BLaER1 (cell line): Measurements from ENCODE around the gene S100A12.

Experiments used
- H3K27ac ChIP-seq: shearing (Covaris generic); formaldehyde crosslinking; 2 replicates; pipeline ENCODE4 v1.8.1; 2022
- H3K27me3 ChIP-seq: shearing (Covaris generic); formaldehyde crosslinking; 2 replicates; pipeline ENCODE4 v1.8.1; 2022
- H3K36me3 ChIP-seq: shearing (Covaris generic); formaldehyde crosslinking; 2 replicates; pipeline ENCODE4 v1.8.1; 2022
- H3K4me1 ChIP-seq: shearing (Covaris generic); formaldehyde crosslinking; 2 replicates; pipeline ENCODE4 v1.8.1; 2022
- H3K4me2 ChIP-seq: shearing (Covaris generic); formaldehyde crosslinking; 2 replicates; pipeline ENCODE4 v1.8.1; 2022
- H3K4me3 ChIP-seq: shearing (Covaris generic); formaldehyde crosslinking; 2 replicates; pipeline ENCODE4 v1.8.1; 2022
- H3K9ac ChIP-seq: shearing (Covaris generic); formaldehyde crosslinking; 2 replicates; pipeline ENCODE4 v1.8.1; 2022
- H3K9me3 ChIP-seq: shearing (Covaris generic); formaldehyde crosslinking; 2 replicates; pipeline ENCODE4 v1.8.1; 2022
- H4K20me1 ChIP-seq: shearing (Covaris generic); formaldehyde crosslinking; 2 replicates; pipeline ENCODE4 v1.8.1; 2022
- Cebpa-rat ChIP-seq: shearing (Covaris generic); IDR thresholded peaks from 2 replicates; pipeline ENCODE4 v1.8.1; 2022

Gene S100A12

DNA sequence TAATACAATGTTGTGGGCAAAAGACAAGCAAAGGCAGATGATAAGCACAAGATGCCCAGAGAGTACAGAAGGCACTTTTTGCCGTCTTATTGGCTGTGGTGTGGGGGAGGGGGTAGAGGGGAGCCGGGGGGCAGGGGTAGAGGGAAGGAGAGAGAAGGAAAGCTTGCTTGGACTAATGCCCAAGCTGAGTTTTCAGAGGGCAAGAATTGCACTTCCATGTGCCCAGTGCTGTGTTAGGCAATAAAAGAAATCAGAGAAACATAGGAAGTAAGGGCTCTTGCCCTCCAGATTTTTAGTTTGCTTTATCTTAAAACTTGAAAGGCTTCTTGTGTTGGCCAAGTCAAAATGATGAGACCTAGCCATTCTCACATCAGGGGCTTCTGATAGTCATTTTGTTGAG, 8.3 kb downstream of the S100A12 start:
- H3K9me3 ChIP-seq: no peaks in the 10 kb centered on the region

DNA sequence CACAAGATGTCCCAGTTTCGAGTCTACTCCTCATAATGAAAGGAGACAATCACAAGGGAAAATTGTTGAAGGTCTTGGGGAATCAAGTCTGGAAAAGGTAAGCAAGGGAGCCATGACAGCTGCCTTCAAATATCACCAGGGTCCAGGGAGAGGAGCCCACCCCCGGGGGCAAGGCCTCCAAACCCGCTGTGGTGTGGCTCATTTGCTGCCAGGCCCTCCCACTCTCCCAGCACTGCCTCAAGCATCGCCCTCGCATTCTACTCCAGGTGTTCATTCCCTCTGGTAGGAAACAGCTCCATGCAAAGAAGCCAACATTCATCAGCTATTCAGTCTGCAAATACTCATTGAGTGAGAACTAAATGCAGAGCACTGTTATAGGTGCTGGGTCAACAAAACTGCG, 9.2 kb downstream of the S100A12 start:
- H3K9me3 ChIP-seq: no peaks in the 10 kb centered on the region
- no peak overlapping the region for H3K4me3 ChIP-seq
- H3K27ac ChIP-seq: no peak overlapping the region
- no peaks in the 10 kb centered on the region for H3K4me1 ChIP-seq
- no peaks in the 10 kb centered on the region for H3K36me3 ChIP-seq
- H3K27me3 ChIP-seq: no peaks in the 10 kb centered on the region
- no peaks in the 10 kb centered on the region for H4K20me1 ChIP-seq
- H3K4me2 ChIP-seq: no peak overlapping the region
- H3K9ac ChIP-seq: no peak overlapping the region
- TF ChIP-seq Cebpa-rat: no peak

More for the DNA sequence above, 8.3 kb downstream of the S100A12 start:
- no peaks in the 10 kb centered on the region for H3K27me3 ChIP-seq
- H3K36me3 ChIP-seq: no peaks in the 10 kb centered on the region
- H3K4me3 ChIP-seq: no peak overlapping the region
- no peak overlapping the region for H3K9ac ChIP-seq
- TF ChIP-seq Cebpa-rat: no peak
- H3K4me2 ChIP-seq: no peak overlapping the region
- no peaks in the 10 kb centered on the region for H4K20me1 ChIP-seq
- no peak overlapping the region for H3K27ac ChIP-seq
- H3K4me1 ChIP-seq: no peaks in the 10 kb centered on the region

DNA sequence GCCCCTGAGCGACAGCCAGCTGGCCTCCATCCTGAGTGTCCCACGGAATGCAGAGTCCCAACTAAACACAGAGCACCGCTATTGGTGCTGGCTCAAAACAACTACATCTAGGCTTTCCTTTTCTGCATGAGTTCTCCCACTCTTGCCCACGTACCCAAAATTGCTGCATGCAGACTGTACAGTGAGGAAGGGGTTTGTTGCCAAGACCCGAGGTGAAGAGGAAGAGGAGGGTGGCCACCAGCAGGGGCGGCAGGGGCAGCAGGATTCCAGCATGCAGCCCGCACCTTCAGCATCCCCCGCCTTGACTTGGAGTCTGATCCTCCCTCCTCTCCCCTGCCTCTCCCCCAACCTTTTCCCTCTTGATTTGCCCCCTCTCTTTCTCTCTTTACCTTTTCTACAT, 9.7 kb downstream of the S100A12 start:
- H3K27me3 ChIP-seq: no peaks in the 10 kb centered on the region
- no peak overlapping the region for H3K4me2 ChIP-seq

DNA sequence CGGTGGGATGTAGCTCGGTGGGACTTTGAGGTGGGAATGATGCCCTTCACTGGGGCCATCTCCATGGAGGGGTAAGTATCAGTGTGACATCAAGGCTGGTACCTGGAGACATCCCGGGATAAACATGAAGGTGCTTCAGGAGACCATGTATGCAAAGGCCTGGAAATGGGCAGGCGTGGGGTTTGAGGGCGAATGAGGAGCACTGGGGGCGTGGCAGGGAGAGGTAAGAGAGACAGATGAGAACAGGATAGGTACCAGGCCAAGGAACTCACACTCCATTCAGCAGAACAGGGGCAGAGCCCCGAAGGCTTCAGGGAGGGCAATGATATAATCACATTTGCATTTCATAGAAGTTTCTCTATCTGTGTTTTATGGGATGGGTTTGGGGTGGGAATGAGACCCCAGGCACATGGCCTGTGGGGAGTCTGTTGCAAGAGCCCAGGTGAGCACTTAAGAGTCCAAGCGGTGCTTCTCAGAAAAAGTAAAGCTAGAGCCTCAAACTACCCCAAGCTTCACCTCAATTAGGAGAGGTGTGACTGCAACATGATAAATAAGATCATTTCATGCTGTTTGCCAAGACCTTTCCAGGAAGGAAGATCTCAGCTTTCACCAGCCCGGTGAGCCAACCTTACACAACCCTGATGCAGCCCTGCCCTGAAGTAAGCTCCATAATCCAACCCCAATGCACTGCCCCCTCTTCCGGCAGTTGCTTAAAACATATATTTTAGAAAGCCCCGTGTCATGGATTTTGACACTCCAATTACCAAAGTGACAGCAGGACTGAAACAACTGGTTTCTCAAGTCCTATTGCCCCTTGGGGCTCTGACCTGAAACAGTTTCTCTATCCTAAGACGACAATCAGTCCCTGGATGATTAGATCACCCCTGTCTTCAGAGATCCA, 10.4 kb downstream of the S100A12 start:
- no peak overlapping the region for H3K4me2 ChIP-seq

More for the DNA sequence above, 9.7 kb downstream of the S100A12 start:
- no peak for TF ChIP-seq Cebpa-rat
- Histone ChIP-seq H4K20me1 (no peaks in the 10 kb centered on the region), H3K4me1 (no peaks in the 10 kb centered on the region), H3K4me3 (no peak overlapping the region), H3K27ac (no peak overlapping the region), H3K9ac (no peak overlapping the region), H3K9me3 (no peaks in the 10 kb centered on the region), H3K36me3 (no peaks in the 10 kb centered on the region)

DNA sequence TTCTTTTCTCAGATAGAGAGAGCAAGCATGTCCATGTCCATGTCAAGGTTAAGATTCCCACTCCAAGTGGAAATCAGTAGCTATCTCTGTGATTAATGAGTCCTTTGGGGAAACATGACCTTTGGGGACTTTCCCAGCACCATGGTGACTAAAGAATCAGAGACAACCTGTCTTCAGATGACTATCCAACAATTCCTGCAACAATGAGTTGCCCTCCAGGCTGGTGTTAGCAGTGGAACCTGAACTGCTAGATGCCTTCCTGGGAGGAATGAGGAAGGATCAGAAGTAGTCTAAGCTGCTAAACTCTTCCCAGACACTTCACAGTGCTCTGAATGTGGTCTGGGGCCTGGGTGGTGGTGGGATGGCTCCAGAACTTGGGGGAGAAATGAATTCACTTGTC, 11.3 kb downstream of the S100A12 start:
- Histone ChIP-seq H3K27me3 (no peaks in the 10 kb centered on the region), H3K27ac (no peak overlapping the region), H3K36me3 (no peaks in the 10 kb centered on the region), H3K4me2 (no peak overlapping the region), H4K20me1 (no peaks in the 10 kb centered on the region), H3K4me1 (0 out of 2 replicates have a peak, but pooled peaks cover 4% of the 10 kb centered on the region), H3K9ac (no peak overlapping the region), H3K9me3 (no peaks in the 10 kb centered on the region), H3K4me3 (no peak overlapping the region)
- TF ChIP-seq Cebpa-rat: no peak

More for the DNA sequence above, 10.4 kb downstream of the S100A12 start:
- Histone ChIP-seq H3K4me3 (no peak overlapping the region), H3K27ac (no peak overlapping the region), H3K9ac (no peak overlapping the region), H3K27me3 (no peaks in the 10 kb centered on the region), H3K4me1 (0 out of 2 replicates have a peak, but pooled peaks cover 3% of the 10 kb centered on the region), H4K20me1 (no peaks in the 10 kb centered on the region), H3K9me3 (no peaks in the 10 kb centered on the region), H3K36me3 (no peaks in the 10 kb centered on the region)
- no peak for TF ChIP-seq Cebpa-rat

DNA sequence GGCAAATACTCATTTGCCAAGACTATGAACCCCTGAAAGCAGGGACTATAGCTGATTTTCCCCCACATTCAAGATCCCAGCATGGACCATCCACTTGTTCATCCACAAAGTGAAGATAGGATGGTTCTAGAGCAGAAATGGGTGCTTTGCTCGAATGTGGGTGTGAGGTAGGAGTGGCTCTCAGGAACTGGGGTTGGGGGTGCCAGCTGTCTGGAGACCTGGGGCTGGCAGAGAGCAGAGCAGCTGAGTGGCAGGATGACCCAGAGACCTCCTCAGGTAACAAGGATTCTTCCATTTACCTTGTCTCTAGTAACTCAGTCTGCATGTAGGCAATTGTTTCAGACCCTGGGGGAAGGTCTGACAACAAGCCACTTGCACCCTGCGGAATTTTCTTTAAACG, 11.8 kb downstream of the S100A12 start:
- Histone ChIP-seq H3K36me3 (no peaks in the 10 kb centered on the region), H3K27me3 (no peaks in the 10 kb centered on the region), H3K9ac (no peak overlapping the region), H3K4me1 (0 out of 2 replicates have a peak, but pooled peaks cover 4% of the 10 kb centered on the region), H3K4me2 (no peak overlapping the region), H3K4me3 (no peak overlapping the region), H4K20me1 (no peaks in the 10 kb centered on the region), H3K9me3 (no peaks in the 10 kb centered on the region), H3K27ac (no peak overlapping the region)
- no peak for TF ChIP-seq Cebpa-rat

DNA sequence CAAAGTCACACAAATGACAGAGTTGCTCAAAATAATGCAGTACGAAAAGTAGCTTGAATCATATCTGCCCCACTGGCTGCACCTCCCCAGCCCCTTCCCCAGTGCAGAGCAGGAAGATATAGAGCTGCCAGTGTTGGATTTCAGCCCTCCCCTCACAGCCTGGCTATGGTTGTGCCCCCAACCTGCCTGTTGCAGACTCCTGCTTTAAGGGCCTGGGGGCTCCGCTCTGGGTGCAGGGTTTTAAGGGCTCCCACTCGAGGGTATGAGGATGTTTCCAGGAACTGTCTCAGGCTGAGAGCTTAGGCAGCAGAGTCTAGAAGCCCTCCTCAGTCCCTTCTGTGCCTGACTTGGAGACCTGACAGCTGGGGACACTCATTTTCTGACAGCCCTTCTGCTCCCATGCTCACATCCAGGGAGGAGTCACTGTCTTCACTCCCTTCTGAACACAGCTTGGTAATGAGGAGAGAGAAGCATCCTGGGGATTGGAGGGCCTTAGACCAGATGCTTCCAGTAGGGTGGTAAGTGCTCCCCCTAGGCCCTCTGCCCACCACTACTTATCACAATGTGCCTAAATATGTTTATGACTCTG, 13.1 kb downstream of the S100A12 start:
- H3K36me3 ChIP-seq: no peaks in the 10 kb centered on the region
- H3K9ac ChIP-seq: no peak overlapping the region
- H3K27me3 ChIP-seq: no peaks in the 10 kb centered on the region
- H3K4me3 ChIP-seq: no peak overlapping the region
- no peaks in the 10 kb centered on the region for H4K20me1 ChIP-seq
- H3K27ac ChIP-seq: no peak overlapping the region
- TF ChIP-seq Cebpa-rat: no peak
- no peaks in the 10 kb centered on the region for H3K9me3 ChIP-seq
- peaks cover 12% of the 10 kb centered on the region for H3K4me1 ChIP-seq
- H3K4me2 ChIP-seq: no peak overlapping the region

DNA sequence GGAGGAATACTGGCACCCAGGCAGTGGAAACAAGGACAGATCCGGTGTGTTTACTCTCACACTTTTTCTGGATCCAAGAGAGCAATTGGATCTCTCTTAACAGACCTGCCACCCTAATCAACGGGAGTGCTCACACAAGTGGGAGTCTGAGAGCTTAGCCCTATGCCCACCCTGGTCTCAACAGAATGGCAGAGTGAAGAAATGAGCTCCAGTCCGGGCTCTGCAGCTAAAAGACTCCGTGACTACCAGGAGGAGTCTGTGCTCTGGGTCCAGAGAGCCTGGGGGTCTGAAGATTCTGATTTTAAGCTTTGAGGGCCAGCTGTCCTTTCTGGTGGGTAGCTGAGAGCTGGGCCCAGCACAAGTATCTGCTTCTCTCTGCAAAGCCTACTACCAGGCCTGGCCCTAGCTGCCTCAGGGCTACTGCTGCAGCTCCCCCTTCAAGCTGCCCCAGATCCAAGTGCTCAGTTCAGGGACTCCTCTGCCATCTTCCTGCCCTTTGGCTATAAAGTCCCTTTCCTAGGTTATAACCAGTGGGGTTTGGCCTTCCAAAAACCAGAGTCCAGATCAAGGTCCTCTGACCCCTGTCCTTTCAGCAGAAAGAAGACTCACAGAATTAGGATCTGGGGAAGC, 13.8 kb downstream of the S100A12 start:
- H3K27ac ChIP-seq: no peak overlapping the region
- no peaks in the 10 kb centered on the region for H3K36me3 ChIP-seq
- no peak for TF ChIP-seq Cebpa-rat
- no peak overlapping the region for H3K4me2 ChIP-seq
- H4K20me1 ChIP-seq: no peaks in the 10 kb centered on the region
- no peak overlapping the region for H3K9ac ChIP-seq
- H3K9me3 ChIP-seq: no peaks in the 10 kb centered on the region
- peaks cover 18% of the 10 kb centered on the region for H3K4me1 ChIP-seq
- H3K4me3 ChIP-seq: no peak overlapping the region
- no peaks in the 10 kb centered on the region for H3K27me3 ChIP-seq

DNA sequence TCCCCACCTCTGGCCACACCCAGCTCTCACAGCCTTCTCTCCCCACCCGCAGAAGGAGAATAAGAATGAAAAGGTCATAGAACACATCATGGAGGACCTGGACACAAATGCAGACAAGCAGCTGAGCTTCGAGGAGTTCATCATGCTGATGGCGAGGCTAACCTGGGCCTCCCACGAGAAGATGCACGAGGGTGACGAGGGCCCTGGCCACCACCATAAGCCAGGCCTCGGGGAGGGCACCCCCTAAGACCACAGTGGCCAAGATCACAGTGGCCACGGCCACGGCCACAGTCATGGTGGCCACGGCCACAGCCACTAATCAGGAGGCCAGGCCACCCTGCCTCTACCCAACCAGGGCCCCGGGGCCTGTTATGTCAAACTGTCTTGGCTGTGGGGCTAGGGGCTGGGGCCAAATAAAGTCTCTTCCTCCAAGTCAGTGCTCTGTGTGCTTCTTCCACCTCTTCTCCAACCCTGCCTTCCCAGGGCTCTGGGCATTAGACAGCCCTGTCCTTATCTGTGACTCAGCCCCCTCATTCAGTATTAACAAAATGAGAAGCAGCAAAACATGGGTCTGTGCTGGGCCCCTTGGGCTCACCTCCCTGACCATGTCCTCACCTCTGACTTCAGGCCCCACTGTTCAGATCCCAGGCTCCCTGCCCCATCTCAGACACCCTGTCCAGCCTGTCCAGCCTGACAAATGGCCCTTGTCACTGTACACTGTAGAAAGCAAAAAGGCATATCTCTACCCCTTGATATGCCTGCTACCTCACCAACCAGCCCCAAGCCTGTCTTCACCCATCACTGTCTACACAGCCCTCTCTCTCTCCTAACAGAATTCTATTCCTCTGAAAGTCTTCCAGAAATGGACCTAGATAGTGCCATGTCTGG, 14.6 kb downstream of the S100A12 start:
- Histone ChIP-seq H3K36me3 (no peaks in the 10 kb centered on the region), H3K4me2 (no peak overlapping the region), H3K27ac (no peak overlapping the region), H3K9ac (no peak overlapping the region), H3K9me3 (no peaks in the 10 kb centered on the region), H3K27me3 (no peaks in the 10 kb centered on the region), H3K4me3 (no peak overlapping the region), H4K20me1 (no peaks in the 10 kb centered on the region), H3K4me1 (peaks cover 18% of the 10 kb centered on the region)
- TF ChIP-seq Cebpa-rat: no peak
